SW 1271 (cell line): ENCODE data around the gene C6orf132.
"Not testable (repeated sequence)": the region's sequence is repeated elsewhere in the genome, so short reads cannot be mapped to it uniquely, and the experiment has no call there.

Experiments used
- DNase-seq, 2 experiments: peaks; one replicate each; lab custom pipeline; 2025; lab: John Stamatoyannopoulos, UW

Gene C6orf132, protein sequence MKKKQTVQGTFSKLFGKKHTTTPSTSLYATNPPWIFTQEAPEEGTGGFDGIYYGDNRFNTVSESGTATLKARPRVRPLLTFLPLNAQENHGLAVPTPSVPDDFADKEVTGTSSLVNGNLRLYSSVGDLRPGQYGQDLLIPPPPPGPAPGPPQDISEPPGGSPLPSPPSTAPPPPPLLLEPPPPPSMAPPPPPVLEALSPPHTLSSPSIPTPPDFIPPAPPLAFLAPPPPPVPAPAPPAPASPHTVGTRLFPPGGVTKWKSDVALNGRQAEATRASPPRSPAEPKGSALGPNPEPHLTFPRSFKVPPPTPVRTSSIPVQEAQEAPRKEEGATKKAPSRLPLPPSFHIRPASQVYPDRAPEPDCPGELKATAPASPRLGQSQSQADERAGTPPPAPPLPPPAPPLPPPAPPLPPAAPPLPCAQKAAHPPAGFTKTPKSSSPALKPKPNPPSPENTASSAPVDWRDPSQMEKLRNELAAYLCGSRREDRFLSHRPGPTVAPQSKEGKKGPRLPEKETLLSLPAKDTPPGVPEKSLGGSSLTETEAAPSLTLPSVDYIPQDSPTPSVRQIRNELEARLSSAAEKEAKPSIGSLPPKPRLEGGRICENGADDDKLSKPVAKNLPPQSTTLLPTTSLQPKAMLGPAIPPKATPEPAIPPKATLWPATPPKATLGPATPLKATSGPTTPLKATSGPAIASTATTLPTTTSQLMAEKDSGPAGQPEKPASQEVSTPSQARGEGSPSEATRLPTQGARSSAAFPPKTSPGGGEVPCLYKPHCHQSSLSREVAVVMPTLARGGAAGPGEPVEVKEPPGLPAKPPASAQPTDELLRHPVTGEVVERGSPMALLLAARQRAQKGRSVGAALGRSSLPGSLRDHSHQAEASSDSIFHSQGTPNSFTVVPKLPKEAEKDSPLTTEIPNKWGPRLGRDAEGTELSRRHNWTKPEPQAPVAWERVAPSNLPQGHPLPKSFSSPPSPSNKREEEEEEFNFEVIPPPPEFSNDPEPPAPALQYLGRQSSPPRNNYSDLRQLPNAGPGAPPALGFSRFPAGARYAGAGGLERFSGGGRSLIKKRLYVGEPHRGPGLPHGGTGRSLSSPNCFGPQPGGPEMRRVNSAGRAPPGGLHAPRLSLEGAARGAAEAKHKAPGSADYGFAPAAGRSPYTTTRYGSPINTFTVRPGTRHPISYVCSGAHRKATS

GRCh38 chr6:42142118-42142835 is at the start of gene C6orf132:
C6orf132 (minus strand) TSS chr6:42142620; CDS start chr6:42142444, 176 bp downstream.
- no peak for DNase-seq

DNA sequence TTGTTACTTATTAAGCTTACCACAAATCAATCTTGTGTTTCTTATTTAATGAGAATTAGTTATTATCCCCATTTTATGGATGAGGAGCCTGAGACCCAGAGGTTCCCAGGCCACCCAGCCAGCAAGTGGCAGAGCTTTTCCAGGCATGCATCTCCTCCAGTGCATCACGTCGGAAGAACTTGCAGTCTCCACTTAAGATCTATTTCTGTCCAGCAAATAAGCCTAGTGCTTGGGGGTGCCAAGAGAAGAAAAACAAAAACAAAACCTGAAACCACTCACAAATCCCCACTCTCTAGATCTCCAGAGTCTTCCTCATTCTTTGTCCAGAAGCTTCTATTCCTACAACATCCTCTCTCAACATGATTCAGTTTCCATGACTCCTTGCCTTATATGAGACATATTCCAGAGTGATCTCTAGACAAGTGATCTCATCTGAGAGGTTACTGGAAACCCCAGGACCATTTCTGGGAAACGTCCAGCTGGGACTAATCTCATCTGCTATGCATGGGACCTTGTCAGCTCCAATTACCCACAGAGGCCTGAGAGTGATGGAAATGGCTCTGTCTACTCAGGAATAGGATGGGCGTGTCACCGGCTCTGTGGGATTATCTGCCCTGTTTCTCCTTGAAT is 48.2 kb upstream of the C6orf132 start:
- no peak for DNase-seq

- DNase-seq: no peak
These were observed 46.0 kb upstream of the C6orf132 start for GRCh38 chr6:42188406-42188805.

GRCh38 chr6:42185597-42185996 is 43.2 kb upstream of the C6orf132 start:
- DNase-seq: no peak

- DNase-seq: no peak
These were observed 42.1 kb upstream of the C6orf132 start for GRCh38 chr6:42184475-42184874.

- DNase-seq: no peak
These were observed 39.7 kb upstream of the C6orf132 start for GRCh38 chr6:42182101-42182500.

DNA sequence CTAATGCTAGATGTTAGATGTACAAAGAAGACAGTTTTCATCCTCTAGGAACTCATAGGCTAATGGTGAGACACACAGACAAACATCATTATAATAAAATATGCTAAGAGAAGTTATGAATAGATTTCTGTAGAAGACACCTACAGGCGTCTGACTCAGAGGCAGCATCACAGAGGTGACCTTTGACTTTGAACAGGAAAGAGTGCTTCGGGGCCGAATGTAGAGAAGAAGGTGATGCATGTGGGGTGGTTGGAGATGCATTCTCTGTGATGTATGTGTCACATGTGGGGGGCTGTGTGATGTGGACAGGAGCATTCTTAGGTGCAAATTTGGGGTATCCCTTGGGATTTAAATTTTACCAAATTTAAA is 37.5 kb upstream of the C6orf132 start:
- no peak for DNase-seq

DNA sequence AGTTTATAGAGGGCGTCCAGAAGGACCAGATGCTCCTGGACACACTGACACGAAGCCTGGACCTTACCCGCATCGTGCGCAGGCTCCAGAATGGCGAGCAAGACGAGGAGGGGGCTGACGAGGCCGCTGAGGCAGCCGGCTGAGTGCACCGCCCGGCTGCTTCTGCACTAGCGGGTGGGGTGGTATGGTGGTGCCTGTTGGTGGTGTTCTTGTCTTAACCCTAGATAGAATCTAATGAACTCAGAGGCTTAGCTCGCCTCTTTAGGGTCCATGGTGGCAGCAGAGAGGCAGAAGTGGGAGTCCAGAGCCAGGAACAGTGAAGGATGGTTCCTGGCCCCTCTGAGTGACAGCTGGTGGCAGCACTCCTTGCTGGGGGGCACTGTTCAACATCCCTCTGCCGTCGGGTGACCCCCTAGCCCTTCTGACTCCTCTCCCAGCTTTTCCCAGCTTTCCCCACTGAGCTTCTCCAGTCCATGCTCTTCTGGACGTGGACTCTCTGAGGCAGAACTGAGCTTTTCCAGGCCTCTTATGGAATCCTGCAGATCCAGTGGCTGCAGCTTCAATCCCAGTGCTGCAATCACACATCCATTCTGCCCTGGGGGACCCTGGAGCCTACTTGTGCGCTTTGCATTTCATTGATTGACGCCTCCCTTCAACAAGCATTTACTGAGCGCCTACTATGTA is 37.0 kb upstream of the C6orf132 start:
- DNase-seq: no peak

DNA sequence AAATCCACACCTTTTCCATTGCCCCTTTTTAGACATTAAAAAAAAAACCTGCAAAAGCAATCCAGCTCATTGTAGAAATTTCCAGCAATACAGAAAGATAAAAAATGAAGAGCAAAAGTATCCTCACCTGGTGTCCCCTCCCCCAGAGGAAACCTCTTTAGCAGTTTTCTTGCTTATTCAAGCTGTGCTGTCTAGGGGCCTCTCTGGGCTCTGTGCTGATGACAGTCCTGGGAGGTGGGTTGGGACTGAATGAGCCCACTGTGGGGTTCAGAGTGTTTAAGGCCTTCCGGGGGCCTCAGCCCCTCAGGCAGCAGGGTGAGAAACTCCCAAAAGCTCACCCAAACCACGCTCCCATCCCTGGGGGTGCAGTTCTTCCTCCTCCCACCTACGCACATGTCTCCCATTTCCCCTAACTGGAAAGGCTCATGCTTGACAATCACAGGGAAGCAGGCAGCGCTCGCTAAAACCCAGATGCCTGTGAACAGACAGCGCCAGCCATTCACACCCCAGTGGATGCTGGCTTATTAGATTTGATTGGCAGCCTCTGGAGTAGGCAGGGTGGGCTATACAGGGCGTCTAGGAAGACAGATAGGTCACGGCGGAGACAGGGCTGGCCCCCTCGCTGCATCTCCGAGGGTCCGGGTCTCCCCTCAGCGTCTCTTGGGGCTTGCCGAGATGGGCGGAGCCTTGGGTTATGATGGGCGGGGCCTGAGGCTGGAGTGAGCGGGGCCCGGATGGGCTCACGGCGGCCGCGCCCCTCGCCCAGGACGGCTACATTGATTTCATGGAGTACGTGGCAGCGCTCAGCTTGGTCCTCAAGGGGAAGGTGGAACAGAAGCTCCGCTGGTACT is 35.3 kb upstream of the C6orf132 start:
- no peak for DNase-seq

DNA sequence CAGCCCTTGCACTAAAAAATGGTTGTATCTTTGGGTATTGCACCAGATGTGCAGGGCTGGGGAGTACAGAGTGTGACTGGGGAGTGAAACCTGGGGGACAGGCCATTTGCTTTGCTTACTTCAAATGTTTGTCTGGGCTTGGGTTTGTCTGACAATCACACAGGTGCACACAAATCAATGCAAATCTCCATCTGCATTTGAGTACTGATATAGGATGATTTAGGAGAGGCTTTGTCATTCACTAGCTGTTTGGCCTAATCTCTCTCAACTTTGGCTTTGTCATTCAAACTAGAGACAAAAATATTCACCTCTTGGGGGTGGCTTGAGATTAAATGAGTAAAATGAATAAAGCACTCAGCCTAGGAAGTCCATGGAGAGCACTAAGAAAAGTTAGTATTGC is 34.6 kb upstream of the C6orf132 start:
- DNase-seq: no peak

- no peak for DNase-seq
These were observed 33.4 kb upstream of the C6orf132 start for GRCh38 chr6:42175860-42176259.

- no peak for DNase-seq
These were observed 30.7 kb upstream of the C6orf132 start, which contains the start of gene GUCA1A for GRCh38 chr6:42173101-42173500. GUCA1A (plus strand) TSS chr6:42173364; CDS start chr6:42173614, 250 bp downstream.

DNA sequence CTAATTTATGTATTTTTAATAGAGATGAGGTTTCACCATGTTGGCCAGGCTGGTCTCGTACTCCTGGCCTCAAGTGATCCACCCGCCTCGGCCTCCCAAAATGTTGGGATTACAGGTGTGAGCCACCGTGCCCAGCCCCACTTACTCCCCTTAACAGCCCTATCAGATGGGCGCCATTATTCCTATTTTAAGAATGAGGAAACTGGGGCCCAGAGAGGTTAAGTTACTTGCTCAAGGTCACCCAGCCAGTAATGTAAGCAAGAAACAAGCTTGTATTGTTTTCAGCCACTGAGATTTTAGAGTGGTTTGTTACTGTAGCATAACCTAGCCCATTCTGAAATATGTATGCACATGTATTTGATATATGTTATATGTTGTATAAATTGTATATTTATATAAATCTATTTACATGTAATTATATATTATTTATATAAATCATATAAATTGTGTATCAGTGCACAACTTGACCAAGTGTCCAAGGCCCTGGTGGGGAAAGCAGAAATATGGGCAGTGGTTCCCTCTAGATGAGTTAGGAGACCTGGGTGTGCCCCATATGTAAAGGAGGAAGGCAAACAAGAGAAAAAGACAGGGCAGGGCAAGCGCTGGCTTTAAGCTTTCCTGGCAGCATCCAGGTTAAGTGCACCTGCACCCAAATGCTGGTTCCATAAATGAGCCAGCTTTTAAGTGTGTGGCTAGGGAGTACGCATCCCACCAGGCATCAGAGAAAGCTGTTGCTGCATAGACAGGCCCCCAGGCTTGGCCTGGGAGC is 29.6 kb upstream of the C6orf132 start:
- no peak for DNase-seq

GRCh38 chr6:42169780-42170179 is 27.4 kb upstream of the C6orf132 start:
- not testable (repeated sequence) for DNase-seq

GRCh38 chr6:42168650-42169049 is 26.2 kb upstream of the C6orf132 start:
- DNase-seq: no peak

GRCh38 chr6:42166444-42167141 is 24.2 kb upstream of the C6orf132 start:
- DNase-seq: peak in 1 of 2 experiments; percentile 49

- DNase-seq: no peak
These were observed 22.6 kb upstream of the C6orf132 start for GRCh38 chr6:42165016-42165415.

DNA sequence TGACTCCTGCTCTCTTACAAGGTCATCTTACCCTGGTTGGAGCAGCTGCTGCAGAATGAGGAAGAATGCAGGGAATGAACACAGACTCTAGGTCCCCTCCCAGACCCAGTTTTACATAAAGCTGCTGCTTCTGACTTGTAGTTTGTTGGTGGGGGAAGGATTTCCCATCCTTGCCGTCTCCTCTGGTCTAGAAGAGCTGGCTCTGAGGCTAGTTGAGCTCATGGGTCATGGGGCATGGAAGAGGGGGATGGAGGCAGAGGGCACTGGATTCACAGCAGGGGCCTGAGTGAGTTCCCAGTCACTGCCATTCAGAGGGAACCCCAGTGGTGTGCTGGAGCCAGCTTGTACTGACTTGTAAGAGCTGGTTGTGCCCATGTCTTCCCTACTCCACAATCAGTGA is 21.6 kb upstream of the C6orf132 start:
- no peak for DNase-seq
